ENCODE measurements around the gene MKI67. TPM values are rescaled to one million over a fixed set of nuclear protein-coding genes. Genes with fewer than 3 reads are reported as not detected.

The MKI67 gene
- total and polyA plus RNA-seq, 2 of the 4 experiments (the other 2 are of a cell fraction) = 13.5 to 36.4 TPM

DNA sequence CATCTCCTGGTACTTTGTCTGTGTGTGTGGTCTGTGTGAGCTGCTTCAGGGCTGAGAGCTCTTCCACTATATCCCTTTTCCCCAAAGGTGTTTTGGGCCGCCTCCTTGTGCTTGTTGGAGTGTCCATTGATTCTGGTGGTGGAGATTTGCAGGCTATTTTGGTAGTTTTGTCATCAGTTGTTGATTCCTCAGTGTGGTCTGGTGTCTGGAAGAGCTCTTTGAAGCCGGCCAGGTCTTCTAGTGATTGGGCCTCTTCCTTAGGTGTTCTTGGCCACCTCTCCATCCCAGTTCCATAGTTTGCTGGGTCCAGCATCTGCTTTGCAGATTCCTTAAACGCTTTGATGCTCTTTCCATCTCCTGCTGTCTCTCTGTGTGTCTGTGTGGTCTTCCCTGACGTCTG is 20.8 kb downstream of the MKI67 start:
- Histone ChIP-seq H4K91ac (ENCODE audit: insufficient read depth, low read depth, low read length) (no peak overlapping the region), H2AFZ (replicated peaks; ENCODE audit: low read length, poor library complexity) (no peak overlapping the region), H3K27ac (ENCODE audit: insufficient read depth, low read length) (no peak overlapping the region), H3K9me3 (ENCODE audit: control insufficient read depth, insufficient read depth, low read length) (no peaks in the 10 kb centered on the region), H3K4ac (ENCODE audit: low read depth, low read length) (no peak overlapping the region), H3K23ac (ENCODE audit: low read depth, low read length) (no peak overlapping the region), H3K9me1 (ENCODE audit: insufficient read depth, low read length) (no peaks in the 10 kb centered on the region; the same call in 1 of the 2 replicates), H4K8ac (ENCODE audit: low read depth in 2 of 2, low read length in 2 of 2) (no peak overlapping the region), H3K36me3 (ENCODE audit: control insufficient read depth, insufficient read depth, low read length) (peaks cover 45% of the 10 kb centered on the region), H2AK9ac (replicated peaks; ENCODE audit: low read depth, low read length, poor library complexity) (no peak overlapping the region), H2AK5ac (ENCODE audit: low read depth, low read length) (no peak overlapping the region), H4K20me1 (ENCODE audit: insufficient read depth, low read length) (no peaks in the 10 kb centered on the region), H3K56ac (ENCODE audit: extremely low read depth, insufficient read depth, low read length) (no peak overlapping the region), H3K4me1 (ENCODE audit: control insufficient read depth, insufficient read depth, low read length) (no peaks in the 10 kb centered on the region), H3K18ac (ENCODE audit: low read depth, low read length) (no peak overlapping the region), H3K27me3 (ENCODE audit: control insufficient read depth, insufficient read depth, low read length) (no peaks in the 10 kb centered on the region), H4K5ac (ENCODE audit: low read depth, low read length) (no peak overlapping the region), H3K14ac (replicated peaks; ENCODE audit: low read depth, low read length) (no peak overlapping the region), H2BK20ac (ENCODE audit: low read depth, low read length) (no peak overlapping the region), H2BK5ac (ENCODE audit: low read depth, low read length, poor library complexity, severe bottlenecking) (no peak overlapping the region), H3K4me3 (ENCODE audit: insufficient read depth, low read depth, low read length) (no peak overlapping the region), H3K79me1 (ENCODE audit: low read depth in 1 of 2, low read length in 2 of 2) (peaks cover 16 to 19% of the 10 kb centered on the region in 2 experiments), H3K4me2 (ENCODE audit: low read depth, low read length) (no peak overlapping the region), H2BK120ac (ENCODE audit: low read depth, low read length) (no peak overlapping the region), H3K9ac (ENCODE audit: low read depth, low read length) (no peak overlapping the region), H2BK15ac (ENCODE audit: low read depth, low read length) (no peak overlapping the region)
- TSS peak; percentile 10 for BruUV-seq (replicated peaks)
- no peak for TF ChIP-seq MAFK (IDR thresholded peaks at IDR 0.05; ENCODE audit: low read depth, low read length)
- TF ChIP-seq MAZ (IDR thresholded peaks at IDR 0.05; ENCODE audit: borderline replicate concordance, low read depth, low read length) = no peak
- no peak for TF ChIP-seq RCOR1 (IDR thresholded peaks at IDR 0.05; ENCODE audit: insufficient replicate concordance, low read length)
- TF ChIP-seq RFX5 (IDR thresholded peaks at IDR 0.05; ENCODE audit: low read depth, low read length) = no peak
- no peak for TF ChIP-seq MXI1 (IDR thresholded peaks at IDR 0.05; ENCODE audit: borderline replicate concordance, low read depth, low read length)
- TF ChIP-seq, protein P1, sequence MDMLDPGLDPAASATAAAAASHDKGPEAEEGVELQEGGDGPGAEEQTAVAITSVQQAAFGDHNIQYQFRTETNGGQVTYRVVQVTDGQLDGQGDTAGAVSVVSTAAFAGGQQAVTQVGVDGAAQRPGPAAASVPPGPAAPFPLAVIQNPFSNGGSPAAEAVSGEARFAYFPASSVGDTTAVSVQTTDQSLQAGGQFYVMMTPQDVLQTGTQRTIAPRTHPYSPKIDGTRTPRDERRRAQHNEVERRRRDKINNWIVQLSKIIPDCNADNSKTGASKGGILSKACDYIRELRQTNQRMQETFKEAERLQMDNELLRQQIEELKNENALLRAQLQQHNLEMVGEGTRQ (IDR thresholded peaks at IDR 0.05; ENCODE audit: low read depth, low read length) = no peak
- TF ChIP-seq, protein P2, sequence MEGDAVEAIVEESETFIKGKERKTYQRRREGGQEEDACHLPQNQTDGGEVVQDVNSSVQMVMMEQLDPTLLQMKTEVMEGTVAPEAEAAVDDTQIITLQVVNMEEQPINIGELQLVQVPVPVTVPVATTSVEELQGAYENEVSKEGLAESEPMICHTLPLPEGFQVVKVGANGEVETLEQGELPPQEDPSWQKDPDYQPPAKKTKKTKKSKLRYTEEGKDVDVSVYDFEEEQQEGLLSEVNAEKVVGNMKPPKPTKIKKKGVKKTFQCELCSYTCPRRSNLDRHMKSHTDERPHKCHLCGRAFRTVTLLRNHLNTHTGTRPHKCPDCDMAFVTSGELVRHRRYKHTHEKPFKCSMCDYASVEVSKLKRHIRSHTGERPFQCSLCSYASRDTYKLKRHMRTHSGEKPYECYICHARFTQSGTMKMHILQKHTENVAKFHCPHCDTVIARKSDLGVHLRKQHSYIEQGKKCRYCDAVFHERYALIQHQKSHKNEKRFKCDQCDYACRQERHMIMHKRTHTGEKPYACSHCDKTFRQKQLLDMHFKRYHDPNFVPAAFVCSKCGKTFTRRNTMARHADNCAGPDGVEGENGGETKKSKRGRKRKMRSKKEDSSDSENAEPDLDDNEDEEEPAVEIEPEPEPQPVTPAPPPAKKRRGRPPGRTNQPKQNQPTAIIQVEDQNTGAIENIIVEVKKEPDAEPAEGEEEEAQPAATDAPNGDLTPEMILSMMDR (conservative IDR thresholded peaks at IDR 0.05; ENCODE audit: low read depth, low read length) = no peak
- TF ChIP-seq SMC3 (IDR thresholded peaks at IDR 0.05; ENCODE audit: low read depth, low read length) = no peak
- no peak for TF ChIP-seq RAD21 (IDR thresholded peaks at IDR 0.05; ENCODE audit: low read length)
- TF ChIP-seq FOS (IDR thresholded peaks at IDR 0.05; ENCODE audit: low read depth, low read length) = no peak
- TF ChIP-seq NFE2L2 (IDR thresholded peaks at IDR 0.05; ENCODE audit: low read depth, low read length) = no peak
- TF ChIP-seq BHLHE40 (IDR thresholded peaks at IDR 0.05; ENCODE audit: low read depth, low read length) = no peak
- TF ChIP-seq CEBPB (IDR thresholded peaks at IDR 0.05; ENCODE audit: low read depth, low read length) = no peak
- TF ChIP-seq, protein P3, sequence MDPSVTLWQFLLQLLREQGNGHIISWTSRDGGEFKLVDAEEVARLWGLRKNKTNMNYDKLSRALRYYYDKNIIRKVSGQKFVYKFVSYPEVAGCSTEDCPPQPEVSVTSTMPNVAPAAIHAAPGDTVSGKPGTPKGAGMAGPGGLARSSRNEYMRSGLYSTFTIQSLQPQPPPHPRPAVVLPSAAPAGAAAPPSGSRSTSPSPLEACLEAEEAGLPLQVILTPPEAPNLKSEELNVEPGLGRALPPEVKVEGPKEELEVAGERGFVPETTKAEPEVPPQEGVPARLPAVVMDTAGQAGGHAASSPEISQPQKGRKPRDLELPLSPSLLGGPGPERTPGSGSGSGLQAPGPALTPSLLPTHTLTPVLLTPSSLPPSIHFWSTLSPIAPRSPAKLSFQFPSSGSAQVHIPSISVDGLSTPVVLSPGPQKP (IDR thresholded peaks at IDR 0.05; ENCODE audit: borderline replicate concordance, low read depth, low read length) = no peak
- no peak for TF ChIP-seq CHD1 (IDR thresholded peaks at IDR 0.05; ENCODE audit: low read depth, low read length)
- TF ChIP-seq POLR2A (IDR thresholded peaks at IDR 0.05; ENCODE audit: low read depth, low read length) = no peak
- ChIA-PET POLR2A (ENCODE audit: unreplicated experiment) (no interaction called here), CTCF (interaction anchor here (1.6 kb wide), 1 partner anchor 11 kb away, joined by 6 read pairs; no protein-coding TSS in a partner anchor)
- intact Hi-C loops (cut with micrococcal nuclease) (no loop called here), in situ Hi-C loops (cut with MboI; ENCODE audit: low sequenced_read_pairs) (no loop called here), dilution Hi-C loops (cut with HindIII; ENCODE audit: low sequenced_read_pairs, unreplicated experiment) (no loop called here)
- DNase-seq = no peak
- no peak for ATAC-seq (ENCODE audit: low read depth)
- 100% methylated on average over 2 of the region's 4 CpGs; no CpG with 5 or more reads in 1 of the 2 experiments for WGBS, 2 experiments (ENCODE audit: extremely low coverage in 2 of 2, insufficient read length in 1 of 2)
